ENCODE results near the gene ANKRD52. TPM values are rescaled to one million over a fixed set of nuclear protein-coding genes. Genes with fewer than 3 reads are reported as not detected.

Gene ANKRD52
- total and polyA plus RNA-seq, 9 of the 15 experiments (the other 6 are each of a cell fraction or from before 2014, with no cell fraction given) = 0.52 to 46.8 (median 7.9) TPM

GRCh38 chr12:56299853-56300643, 41.9 kb upstream of the ANKRD52 start, which contains the start of gene CS (continued):
- TF ChIP-seq MED1 (CRISPR knock-in tag; IDR thresholded peaks at IDR 0.05; ENCODE audit: borderline replicate concordance) = no peak
- TF ChIP-seq CCNT2 (IDR thresholded peaks at IDR 0.05; ENCODE audit: borderline replicate concordance, extremely low read depth, insufficient read length, low read depth, low read length) = peak; percentile 57
- peak; percentile 64 for TF ChIP-seq GABPB1 (CRISPR knock-in tag; IDR thresholded peaks at IDR 0.05)
- TF ChIP-seq L3MBTL2 (IDR thresholded peaks at IDR 0.05) = peak; percentile 59
- peak; percentile 56 for TF ChIP-seq FIP1L1 (IDR thresholded peaks at IDR 0.05; ENCODE audit: low read depth, low read length, poor library complexity, severe bottlenecking)
- TF ChIP-seq LEF1 (IDR thresholded peaks at IDR 0.05) = peak; percentile 20; the same call in 1 of the 2 replicates
- TF ChIP-seq ZNF583 (CRISPR knock-in tag; IDR thresholded peaks at IDR 0.05) = no peak; the same call in 1 of the 2 replicates
- peak; percentile 95 to 98 for TF ChIP-seq MNT (conservative IDR thresholded peaks at IDR 0.05)
- 0 out of 2 replicates have a peak, but pooled peaks have one; percentile 33 for TF ChIP-seq KLF1 (tag; IDR thresholded peaks at IDR 0.05)
- TF ChIP-seq MCM2 (IDR thresholded peaks at IDR 0.05; ENCODE audit: low read depth) = no peak
- peak; percentile 54; the same call in 1 of the 2 replicates for TF ChIP-seq KLF6 (CRISPR knock-in tag; IDR thresholded peaks at IDR 0.05; ENCODE audit: borderline replicate concordance)
- TF ChIP-seq SREBF1 (IDR thresholded peaks at IDR 0.05; ENCODE audit: borderline replicate concordance, low read depth, low read length) = no peak
- TF ChIP-seq SIN3A (IDR thresholded peaks at IDR 0.05; ENCODE audit: borderline replicate concordance in 2 of 2, control insufficient read depth in 1 of 2, low read depth in 2 of 2, low read length in 2 of 2) = peak; percentile 85 to 87; a peak in 2 of 4 replicates
- no peak for TF ChIP-seq CC2D1A (IDR thresholded peaks at IDR 0.05)
- no peak for TF ChIP-seq XRCC3 (IDR thresholded peaks at IDR 0.05)
- peak; percentile 93; the same call in 1 of the 2 replicates for TF ChIP-seq TGIF2 (CRISPR knock-in tag; IDR thresholded peaks at IDR 0.05)
- TF ChIP-seq SAFB (IDR thresholded peaks at IDR 0.05; ENCODE audit: borderline replicate concordance, low read depth, low read length) = 0 out of 2 replicates have a peak, but pooled peaks have one; percentile 45
- 0 out of 2 replicates have a peak, but pooled peaks have one; percentile 25 for TF ChIP-seq ZNF143 (CRISPR knock-in tag; IDR thresholded peaks at IDR 0.05)
- peak; percentile 72 for TF ChIP-seq TFAP4 (CRISPR knock-in tag; IDR thresholded peaks at IDR 0.05; ENCODE audit: borderline replicate concordance)
- peak; percentile 93 for TF ChIP-seq GTF2E2 (tag; IDR thresholded peaks at IDR 0.05)
- no peak for TF ChIP-seq ZNF445 (CRISPR knock-in tag; IDR thresholded peaks at IDR 0.05; ENCODE audit: low read depth)

Measured in K562 (cell line).